GM12878 (cell line): ENCODE measurements around the gene LTA.

ENCODE experiments used
- CHD2 ChIP-seq: IDR thresholded peaks from 2 replicates; pipeline ENCODE4 v1.6.1; 2011; ENCODE audit warnings: low read depth, low read length, improper control_type of control experiment, borderline replicate concordance
- E2F4 ChIP-seq: IDR thresholded peaks from 2 replicates; pipeline ENCODE4 v1.6.1; 2012; ENCODE audit warnings: low read depth, low read length, improper control_type of control experiment
- EP300 ChIP-seq, 2 experiments: fragments of 150-350 bp in 1 of 2; IDR thresholded peaks; 2 replicates each; pipeline ENCODE4 v1.6.1; 2011 to 2012; ENCODE audit warnings: low read depth in 2 of 2, low read length in 2 of 2, borderline replicate concordance in 1 of 2, improper control_type of control experiment in 1 of 2, inconsistent platforms in 1 of 2; ENCODE audit not compliant: control insufficient read depth in 1 of 2

GRCh38 chr6:31614075-31614619 is 42.1 kb downstream of the LTA start:
- no peak for TF ChIP-seq EP300 (IDR thresholded peaks at IDR 0.05; ENCODE audit: borderline replicate concordance in 1 of 2, control insufficient read depth in 1 of 2, low read depth in 2 of 2, low read length in 2 of 2)
- no peak for TF ChIP-seq E2F4
- no peak for TF ChIP-seq CHD2
